ENCODE measurements around the gene ZGPAT.
"Not testable (repeated sequence)": the region's sequence is repeated elsewhere in the genome, so short reads cannot be mapped to it uniquely, and the experiment has no call there.

Gene ZGPAT

GRCh38 chr20:63766695-63767426 is 59.0 kb downstream of the ZGPAT start:
- no peak for DNase-seq (ENCODE audit: low read depth)

GRCh38 chr20:63767456-63767855 is 59.6 kb downstream of the ZGPAT start:
- DNase-seq (ENCODE audit: low read depth): no peak

- DNase-seq (ENCODE audit: low read depth): no peak
These were observed 60.0 kb downstream of the ZGPAT start for GRCh38 chr20:63767886-63768285.

- no peak for DNase-seq (ENCODE audit: low read depth)
These were observed 61.0 kb downstream of the ZGPAT start for GRCh38 chr20:63768591-63769515.

- DNase-seq (ENCODE audit: low read depth): no peak
These were observed 62.1 kb downstream of the ZGPAT start for GRCh38 chr20:63769891-63770474.

- no peak for DNase-seq (ENCODE audit: low read depth)
These were observed 63.3 kb downstream of the ZGPAT start for GRCh38 chr20:63771046-63771707.

GRCh38 chr20:63772781-63773518 is 65.1 kb downstream of the ZGPAT start:
- no peak for DNase-seq (ENCODE audit: low read depth)

GRCh38 chr20:63773571-63774241 is 65.9 kb downstream of the ZGPAT start:
- no peak for DNase-seq (ENCODE audit: low read depth)

- DNase-seq (ENCODE audit: low read depth): no peak
These were observed 66.5 kb downstream of the ZGPAT start for GRCh38 chr20:63774306-63774705.

- no peak for DNase-seq (ENCODE audit: low read depth)
These were observed 67.5 kb downstream of the ZGPAT start for GRCh38 chr20:63775096-63775978.

GRCh38 chr20:63776875-63777274 is 69.0 kb downstream of the ZGPAT start:
- not testable (repeated sequence) for DNase-seq (ENCODE audit: low read depth)

GRCh38 chr20:63777614-63778013 is 69.8 kb downstream of the ZGPAT start:
- DNase-seq (ENCODE audit: low read depth): no peak

GRCh38 chr20:63778034-63778752 is 70.4 kb downstream of the ZGPAT start:
- DNase-seq (ENCODE audit: low read depth): no peak

GRCh38 chr20:63778857-63779256 is 71.0 kb downstream of the ZGPAT start:
- DNase-seq (ENCODE audit: low read depth): no peak

- no peak for DNase-seq (ENCODE audit: low read depth)
These were observed 73.3 kb downstream of the ZGPAT start for GRCh38 chr20:63781181-63781580.

- DNase-seq (ENCODE audit: low read depth): no peak
These were observed 74.2 kb downstream of the ZGPAT start for GRCh38 chr20:63782051-63782471.

GRCh38 chr20:63782521-63782971 is 74.7 kb downstream of the ZGPAT start:
- no peak for DNase-seq (ENCODE audit: low read depth)

GRCh38 chr20:63783970-63784369 is 76.1 kb downstream of the ZGPAT start:
- DNase-seq (ENCODE audit: low read depth): no peak

- no peak for DNase-seq (ENCODE audit: low read depth)
These were observed 77.9 kb downstream of the ZGPAT start for GRCh38 chr20:63785691-63786131.
